HepG2 (cell line): ENCODE measurements around the gene ACSM3. TPM values are rescaled to one million over a fixed set of nuclear protein-coding genes. Genes with fewer than 3 reads are reported as not detected.
A peak's percentile ranks its signal among the peaks of the same experiment; 100 is the strongest.

Source experiments
- BRD4 ChIP-seq: sonication (generic); formaldehyde crosslinking; IDR thresholded peaks from 2 replicates; pipeline ENCODE4 v1.4.0; 2020; ENCODE audit warnings: missing genetic modification reagents
- CREB3 ChIP-seq: sonication (generic); formaldehyde crosslinking; IDR thresholded peaks from 2 replicates; pipeline ENCODE4 v1.5.0; 2020; ENCODE audit warnings: missing genetic modification reagents
- HOXA5 ChIP-seq: sonication (generic); formaldehyde crosslinking; IDR thresholded peaks from 2 replicates; pipeline ENCODE4 v1.4.0; 2020; ENCODE audit warnings: missing genetic modification reagents
- IKZF1 ChIP-seq: fragments of 450-650 bp; IDR thresholded peaks from 2 replicates; pipeline ENCODE4 v1.7.1; 2016
- LCORL ChIP-seq, 2 experiments: fragments of 450-650 bp in 1 of 2; sonication (generic) in 1 of 2; formaldehyde crosslinking in 1 of 2; IDR thresholded peaks; 2 replicates each; pipeline versions ENCODE4 v1.5.0 to v1.6.1; 2017 to 2020; ENCODE audit warnings: antibody characterized with exemption in 1 of 2, missing genetic modification reagents in 1 of 2
- MATR3 ChIP-seq: sonication (generic); formaldehyde crosslinking; IDR thresholded peaks from 2 replicates; pipeline ENCODE4 v1.4.0; 2020; ENCODE audit warnings: missing genetic modification reagents
- NFIB ChIP-seq: sonication (generic); formaldehyde crosslinking; IDR thresholded peaks from 2 replicates; pipeline ENCODE4 v1.9.0; 2021; ENCODE audit warnings: missing genetic modification reagents, mild to moderate bottlenecking, borderline replicate concordance
- RXRB ChIP-seq: IDR thresholded peaks from 2 replicates; pipeline ENCODE4 v1.6.1; 2016; ENCODE audit warnings: borderline replicate concordance, missing genetic modification reagents, missing compliant biosample characterization
- SMARCE1 ChIP-seq: fragments of 450-650 bp; IDR thresholded peaks from 2 replicates; pipeline ENCODE4 v1.6.1; 2017; ENCODE audit warnings: borderline replicate concordance
- SSRP1 ChIP-seq: IDR thresholded peaks from 2 replicates; pipeline ENCODE4 v1.6.1; 2016; ENCODE audit warnings: control low read depth
- TBX3 ChIP-seq: fragments of 450-650 bp; IDR thresholded peaks from 2 replicates; pipeline ENCODE4 v1.6.1; 2017; ENCODE audit warnings: antibody characterized with exemption, mild to moderate bottlenecking, inconsistent platforms, borderline replicate concordance
- TOPORS ChIP-seq: sonication (generic); formaldehyde crosslinking; IDR thresholded peaks from 2 replicates; pipeline ENCODE4 v1.8.0; 2023; ENCODE audit warnings: mild to moderate bottlenecking, missing genetic modification reagents
- ZBTB21 ChIP-seq: sonication (generic); formaldehyde crosslinking; IDR thresholded peaks from 2 replicates; pipeline ENCODE4 v1.4.0; 2020; ENCODE audit warnings: missing genetic modification reagents
- ZNF430 ChIP-seq: sonication (generic); formaldehyde crosslinking; IDR thresholded peaks from 2 replicates; pipeline ENCODE4 v1.9.0; 2021; ENCODE audit warnings: mild to moderate bottlenecking, missing genetic modification reagents
- ZNF609 ChIP-seq: sonication (generic); formaldehyde crosslinking; IDR thresholded peaks from 2 replicates; pipeline ENCODE4 v1.4.0; 2020; ENCODE audit warnings: mild to moderate bottlenecking, missing genetic modification reagents, borderline replicate concordance
- polyA plus RNA-seq, 8 experiments: library from polyadenylated mRNA; depleted of rRNA in 3 of 8; stranded (reverse) in 7 of 8; unstranded in 1 of 8; fragments of >200 nt; fragmentation: Illumina TruSeq in 4 of 8; extraction: Trizol in 4 of 8; gene quantifications; 2 replicates each; pipeline versions ENCODE4 v1.2.1 to v1.2.3, GENCODE V29; 2011 to 2016; ENCODE audit warnings: low read depth in 4 of 8, missing spikeins in 1 of 8, mixed read lengths in 1 of 8; ENCODE audit not compliant: insufficient read depth in 1 of 8
- total RNA-seq, 5 experiments: library from RNA; depleted of rRNA; stranded (reverse); fragments of >200 nt; fragmentation: Illumina TruSeq; extraction: Trizol; gene quantifications; 2 replicates each; pipeline ENCODE4 v1.2.3, GENCODE V29; 2016; ENCODE audit warnings: low read depth in 1 of 5
- TF ChIP-seq, protein P1 (sequence below), 2 experiments: sonication (generic) in 1 of 2; formaldehyde crosslinking in 1 of 2; IDR thresholded peaks; 2 replicates each; pipeline versions ENCODE4 v1.5.1 to v1.6.1; 2011 to 2020; ENCODE audit warnings: borderline replicate concordance in 1 of 2, low read depth in 1 of 2, low read length in 1 of 2, mild to moderate bottlenecking in 1 of 2, missing genetic modification reagents in 1 of 2, moderate library complexity in 1 of 2
- TF ChIP-seq, protein P2 (sequence below): sonication (generic); formaldehyde crosslinking; IDR thresholded peaks from 2 replicates; pipeline ENCODE4 v1.4.0; 2020; ENCODE audit warnings: missing genetic modification reagents
- TF ChIP-seq, protein P3 (sequence below): sonication (generic); formaldehyde crosslinking; IDR thresholded peaks from 2 replicates; pipeline ENCODE4 v1.5.0; 2020; ENCODE audit warnings: missing genetic modification reagents

ACSM3 gene
- total and polyA plus RNA-seq, 2 of the 13 experiments (the other 11 are each of a cell fraction or from before 2014, with no cell fraction given), result 74.0 to 108 TPM

DNA sequence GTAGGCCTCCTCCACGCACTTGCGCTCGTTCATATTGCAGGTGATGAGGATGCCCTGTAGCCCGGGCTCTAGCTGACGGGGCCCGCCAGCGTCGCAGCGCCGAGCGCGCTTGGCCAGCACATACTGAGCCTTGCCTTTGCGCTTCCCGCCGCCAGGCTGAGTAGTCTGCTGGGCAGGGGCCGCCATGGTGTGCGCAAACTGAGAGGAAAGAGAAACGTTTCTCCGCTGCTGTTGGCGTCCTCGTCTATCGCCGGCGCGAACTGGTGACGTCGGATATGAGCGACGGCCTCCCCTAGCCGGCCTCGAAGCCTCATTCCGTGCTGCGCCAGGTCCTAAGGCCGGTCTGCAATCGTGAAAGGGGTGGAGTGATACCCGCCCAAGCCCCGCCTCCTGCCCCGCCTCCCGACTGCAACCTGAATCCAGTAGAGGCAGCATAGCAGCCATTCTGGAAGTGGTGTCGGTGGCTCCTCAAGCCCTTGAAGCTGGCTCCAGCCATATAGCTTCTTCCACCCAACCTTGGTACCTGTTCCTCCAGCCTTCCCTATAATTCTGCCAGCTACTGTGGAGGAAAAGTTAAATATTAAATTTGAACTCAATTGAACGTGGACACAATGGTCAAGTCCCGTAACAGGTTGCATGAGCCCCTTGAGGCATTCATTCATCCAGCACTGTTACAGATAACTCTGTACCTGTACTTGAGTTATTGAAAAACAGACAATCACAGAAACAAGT, 22.1 kb upstream of the ACSM3 start, which contains the start of gene THUMPD1 (continued):
- TF ChIP-seq, protein P1, sequence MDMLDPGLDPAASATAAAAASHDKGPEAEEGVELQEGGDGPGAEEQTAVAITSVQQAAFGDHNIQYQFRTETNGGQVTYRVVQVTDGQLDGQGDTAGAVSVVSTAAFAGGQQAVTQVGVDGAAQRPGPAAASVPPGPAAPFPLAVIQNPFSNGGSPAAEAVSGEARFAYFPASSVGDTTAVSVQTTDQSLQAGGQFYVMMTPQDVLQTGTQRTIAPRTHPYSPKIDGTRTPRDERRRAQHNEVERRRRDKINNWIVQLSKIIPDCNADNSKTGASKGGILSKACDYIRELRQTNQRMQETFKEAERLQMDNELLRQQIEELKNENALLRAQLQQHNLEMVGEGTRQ (IDR thresholded peaks at IDR 0.05; ENCODE audit: low read depth, low read length), result peak; percentile 32; the same call in 1 of the 2 replicates
- TF ChIP-seq, protein P1 (CRISPR knock-in tag; IDR thresholded peaks at IDR 0.05; ENCODE audit: borderline replicate concordance), result no peak; the same call in 1 of the 2 replicates
- TF ChIP-seq ZBTB21 (CRISPR knock-in tag) (peak; percentile 76), CREB3 (CRISPR knock-in tag) (0 out of 2 replicates have a peak, but pooled peaks have one; percentile 86), SMARCE1 (no peak), MATR3 (no peak), TBX3 (peak; percentile 45; the same call in 1 of the 2 replicates), SSRP1 (CRISPR knock-in tag) (peak; percentile 99), RXRB (peak; percentile 82; the same call in 1 of the 2 replicates), ZNF609 (CRISPR knock-in tag) (peak; percentile 71; the same call in 1 of the 2 replicates), LCORL (IDR thresholded peaks at IDR 0.05) (no peak), LCORL (CRISPR knock-in tag; IDR thresholded peaks at IDR 0.05) (peak; percentile 93), BRD4 (CRISPR knock-in tag) (peak; percentile 99), HOXA5 (CRISPR knock-in tag) (peak; percentile 91), TOPORS (CRISPR knock-in tag) (peak; percentile 83), IKZF1 (no peak), NFIB (no peak), ZNF430 (peak; percentile 89)
- TF ChIP-seq, protein P2, sequence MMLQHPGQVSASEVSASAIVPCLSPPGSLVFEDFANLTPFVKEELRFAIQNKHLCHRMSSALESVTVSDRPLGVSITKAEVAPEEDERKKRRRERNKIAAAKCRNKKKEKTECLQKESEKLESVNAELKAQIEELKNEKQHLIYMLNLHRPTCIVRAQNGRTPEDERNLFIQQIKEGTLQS (CRISPR knock-in tag), result peak; percentile 77
- TF ChIP-seq, protein P3, sequence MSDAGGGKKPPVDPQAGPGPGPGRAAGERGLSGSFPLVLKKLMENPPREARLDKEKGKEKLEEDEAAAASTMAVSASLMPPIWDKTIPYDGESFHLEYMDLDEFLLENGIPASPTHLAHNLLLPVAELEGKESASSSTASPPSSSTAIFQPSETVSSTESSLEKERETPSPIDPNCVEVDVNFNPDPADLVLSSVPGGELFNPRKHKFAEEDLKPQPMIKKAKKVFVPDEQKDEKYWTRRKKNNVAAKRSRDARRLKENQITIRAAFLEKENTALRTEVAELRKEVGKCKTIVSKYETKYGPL (CRISPR knock-in tag), result peak; percentile 78
